ENCODE measurements around the gene CMIP.

Gene CMIP

GRCh38 chr16:81585785-81586184 is 141.2 kb downstream of the CMIP start:
- no peak for DNase-seq (ENCODE audit: low read depth in 2 of 2)

GRCh38 chr16:81586417-81586816 is 141.8 kb downstream of the CMIP start:
- DNase-seq (ENCODE audit: low read depth in 2 of 2) = no peak

DNA sequence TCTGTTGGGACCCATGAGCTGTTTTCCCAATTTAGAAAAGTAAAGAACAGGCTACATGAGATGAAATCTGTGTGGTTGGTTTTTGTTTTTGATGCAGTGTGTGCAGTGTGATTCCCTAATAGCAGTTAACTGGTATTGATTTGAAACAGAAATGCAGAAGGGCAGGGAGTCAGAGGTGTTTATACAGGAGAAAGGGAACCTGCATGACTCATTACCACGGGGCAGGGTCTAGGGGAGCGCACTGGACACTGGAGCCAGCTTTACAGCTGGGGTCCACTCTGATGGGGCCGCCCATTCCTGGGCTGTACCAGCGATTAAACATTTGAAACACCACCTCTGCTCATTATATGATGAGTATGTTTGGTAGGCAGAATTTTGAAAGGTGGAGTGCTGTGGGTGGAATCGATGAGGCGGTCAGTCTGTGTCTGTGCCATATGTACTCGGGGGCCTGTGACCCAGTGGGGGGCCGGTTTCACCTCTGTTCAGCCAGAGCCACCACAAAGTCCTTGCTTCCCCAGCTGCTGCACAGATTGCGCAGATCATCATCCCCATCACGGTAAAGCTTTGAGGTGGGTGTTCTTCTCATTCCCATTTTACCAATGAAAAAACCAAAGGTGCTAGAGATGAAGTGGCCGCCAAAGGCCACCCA is 142.5 kb downstream of the CMIP start:
- DNase-seq (ENCODE audit: low read depth in 2 of 2) = no peak

- no peak for DNase-seq (ENCODE audit: low read depth in 2 of 2)
Observed at GRCh38 chr16:81587626-81588160, 143.1 kb downstream of the CMIP start.

DNA sequence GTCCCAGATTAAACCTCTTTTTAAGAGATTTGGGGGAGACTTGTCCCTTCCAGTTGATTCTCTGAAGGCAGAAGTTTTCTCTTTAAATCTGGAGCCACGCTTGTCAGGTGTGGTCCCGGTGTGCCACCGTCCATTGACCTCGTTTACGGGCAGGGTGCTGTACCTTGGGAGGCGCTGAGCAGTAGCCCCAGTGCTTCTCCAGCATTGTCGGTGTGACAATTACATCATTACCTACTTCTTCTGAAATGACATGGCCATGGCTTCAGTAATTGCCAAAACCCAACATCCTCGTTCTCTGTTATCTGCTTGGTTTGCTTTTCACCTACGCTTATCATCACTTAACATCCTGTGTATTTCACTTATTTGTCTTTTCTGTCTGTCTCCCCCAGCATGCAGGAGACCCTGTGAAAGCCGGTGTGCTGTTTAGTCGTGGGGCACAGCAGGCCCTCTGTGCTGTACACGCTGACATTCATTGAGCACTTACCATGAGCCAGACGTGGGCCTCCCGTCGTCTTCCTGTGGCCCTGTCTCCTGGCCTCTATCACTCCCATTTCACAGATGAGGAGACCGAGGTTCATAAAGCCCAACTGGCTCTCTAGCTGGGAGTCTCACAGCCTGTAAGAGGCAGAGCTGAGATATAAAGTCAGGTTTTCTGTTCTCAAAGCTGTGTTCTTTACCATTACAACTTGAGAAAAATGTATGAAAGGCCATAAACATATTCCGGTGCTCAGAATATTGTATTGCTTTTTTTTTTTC is 143.9 kb downstream of the CMIP start:
- DNase-seq (ENCODE audit: low read depth in 2 of 2) = no peak

DNA sequence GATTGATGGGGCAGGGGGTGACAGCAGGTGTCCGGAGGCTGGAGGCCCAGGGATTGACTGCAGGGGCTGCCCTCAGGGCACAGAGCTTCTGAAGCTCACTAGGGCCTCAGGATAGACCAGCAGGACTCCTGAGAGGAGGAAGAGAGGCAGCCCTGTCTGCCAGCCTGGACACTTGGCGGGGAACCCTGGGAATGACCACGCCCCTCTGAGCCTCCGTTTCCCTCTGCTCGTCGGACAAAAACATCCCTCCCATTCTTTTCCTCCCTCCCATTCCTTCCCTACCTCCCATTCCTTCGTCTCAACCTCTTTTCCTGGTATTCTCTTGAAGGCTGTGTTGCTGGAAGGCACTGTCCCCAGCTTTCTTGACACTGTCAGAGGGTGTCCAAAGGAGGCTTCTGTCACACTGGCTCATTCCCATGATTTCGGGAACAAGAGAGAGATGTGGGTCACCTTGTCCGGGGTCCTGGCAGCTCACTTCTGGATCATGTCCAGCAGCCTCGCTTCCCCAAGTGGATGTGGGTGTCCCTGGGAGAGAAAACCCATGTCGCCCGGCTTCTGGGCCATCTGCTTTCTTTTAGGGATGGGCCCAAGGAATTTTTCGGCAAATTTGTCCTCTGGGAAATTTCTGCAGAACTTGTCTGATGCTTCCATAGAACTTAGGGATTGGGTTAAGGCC is 145.5 kb downstream of the CMIP start:
- no peak for DNase-seq (ENCODE audit: low read depth in 2 of 2)

GRCh38 chr16:81590714-81591544 is 146.3 kb downstream of the CMIP start:
- DNase-seq (ENCODE audit: low read depth in 2 of 2) = no peak

DNA sequence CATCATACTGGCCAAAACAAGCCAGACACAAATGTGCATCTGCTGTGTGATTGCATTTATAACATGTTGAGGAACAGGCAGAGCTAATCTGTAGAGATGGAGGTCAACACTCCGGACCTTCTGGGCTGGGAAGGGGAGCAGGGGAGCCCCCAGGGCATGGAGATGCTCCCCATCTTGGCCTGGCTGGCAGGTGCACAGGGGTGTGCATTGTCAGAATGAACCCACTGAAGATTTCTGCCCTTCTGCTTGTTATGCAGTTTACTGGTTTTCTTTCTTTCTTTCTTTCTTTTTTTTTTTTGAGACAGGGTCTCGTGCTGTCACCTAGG is 146.9 kb downstream of the CMIP start:
- DNase-seq (ENCODE audit: low read depth in 2 of 2) = no peak

GRCh38 chr16:81592353-81592866 is 147.8 kb downstream of the CMIP start:
- DNase-seq (ENCODE audit: low read depth in 2 of 2) = no peak

DNA sequence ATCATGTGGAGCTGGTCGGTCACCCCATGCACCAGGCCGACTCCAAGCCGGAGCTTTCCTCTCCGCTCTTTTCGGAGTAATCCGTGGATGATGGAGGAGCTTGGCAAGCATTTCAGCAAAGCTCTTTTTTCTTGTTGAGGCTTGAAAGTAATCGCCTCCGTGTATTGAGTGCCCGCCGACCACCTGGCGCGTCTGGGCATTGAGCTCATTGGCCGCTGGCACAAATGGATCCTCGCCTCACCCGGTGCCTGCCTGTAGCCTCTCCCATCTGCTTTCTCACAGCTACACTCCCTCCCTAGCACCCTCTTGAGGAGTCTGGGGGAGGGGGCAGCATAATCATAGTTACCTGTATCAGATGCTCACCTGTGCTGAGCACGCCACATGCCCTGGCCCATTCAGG is 148.9 kb downstream of the CMIP start:
- DNase-seq (ENCODE audit: low read depth in 2 of 2) = no peak

GRCh38 chr16:81595629-81596292 is 151.2 kb downstream of the CMIP start:
- DNase-seq (ENCODE audit: low read depth in 2 of 2) = no peak

- DNase-seq (ENCODE audit: low read depth in 2 of 2) = no peak
Observed at GRCh38 chr16:81597079-81597658, 152.6 kb downstream of the CMIP start.

- DNase-seq (ENCODE audit: low read depth in 2 of 2) = no peak
Observed at GRCh38 chr16:81598083-81598482, 153.5 kb downstream of the CMIP start.

DNA sequence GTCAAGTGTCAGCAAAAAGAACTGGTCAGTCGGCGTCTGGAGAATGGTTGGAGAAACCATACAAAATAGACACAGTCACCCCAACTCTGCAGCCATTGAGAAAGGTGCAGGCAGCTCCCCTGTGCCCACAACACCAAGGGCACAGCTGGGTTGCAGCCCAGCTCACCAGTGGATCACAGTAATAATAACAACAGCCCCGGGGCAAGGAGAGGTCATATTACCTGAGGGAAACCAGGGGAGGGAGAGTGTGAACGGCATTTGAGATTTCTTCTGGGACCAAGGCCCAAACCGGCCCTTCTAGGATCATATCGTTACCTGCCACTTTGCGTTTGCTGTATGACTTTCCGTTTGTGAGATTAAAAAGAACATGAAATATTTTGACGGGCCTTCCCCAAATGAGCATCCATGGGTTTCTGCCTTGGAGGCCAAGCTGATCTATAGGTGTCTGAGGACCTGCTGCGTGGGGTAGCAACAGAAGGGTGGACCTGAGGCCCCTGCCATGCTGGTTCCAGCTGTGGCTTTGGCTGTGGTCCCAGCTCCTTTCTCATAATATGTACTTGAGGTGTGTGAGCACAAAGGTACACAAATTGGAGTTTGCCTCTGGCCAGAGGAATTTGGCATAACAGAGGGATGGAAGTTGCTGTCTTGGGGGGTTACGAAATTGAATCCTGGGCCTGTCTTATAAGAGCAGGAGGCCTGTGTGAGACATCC is 154.6 kb downstream of the CMIP start:
- no peak for DNase-seq (ENCODE audit: low read depth in 2 of 2)

DNA sequence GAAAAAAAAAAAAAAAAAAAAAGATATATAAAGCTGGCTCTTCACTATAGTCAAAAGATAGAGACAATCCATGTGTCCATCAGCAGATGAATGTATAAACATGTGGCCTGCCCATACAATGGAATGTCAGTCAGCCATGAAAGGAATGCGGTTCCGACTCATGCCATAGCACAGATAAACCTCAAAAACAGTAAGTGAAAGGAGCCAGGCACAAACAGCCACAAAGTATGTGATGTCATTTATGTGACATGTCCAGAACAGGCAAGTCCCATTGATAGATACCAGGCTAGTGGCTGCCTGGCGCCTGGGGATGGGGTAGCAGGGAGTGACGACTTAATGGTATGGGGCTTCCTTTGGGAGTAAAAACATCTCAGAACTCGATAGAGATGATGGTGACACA is 155.7 kb downstream of the CMIP start:
- DNase-seq (ENCODE audit: low read depth in 2 of 2) = peak; percentile 58 to 66

- no peak for DNase-seq (ENCODE audit: low read depth in 2 of 2)
Observed at GRCh38 chr16:81601008-81601428, 156.4 kb downstream of the CMIP start.

DNA sequence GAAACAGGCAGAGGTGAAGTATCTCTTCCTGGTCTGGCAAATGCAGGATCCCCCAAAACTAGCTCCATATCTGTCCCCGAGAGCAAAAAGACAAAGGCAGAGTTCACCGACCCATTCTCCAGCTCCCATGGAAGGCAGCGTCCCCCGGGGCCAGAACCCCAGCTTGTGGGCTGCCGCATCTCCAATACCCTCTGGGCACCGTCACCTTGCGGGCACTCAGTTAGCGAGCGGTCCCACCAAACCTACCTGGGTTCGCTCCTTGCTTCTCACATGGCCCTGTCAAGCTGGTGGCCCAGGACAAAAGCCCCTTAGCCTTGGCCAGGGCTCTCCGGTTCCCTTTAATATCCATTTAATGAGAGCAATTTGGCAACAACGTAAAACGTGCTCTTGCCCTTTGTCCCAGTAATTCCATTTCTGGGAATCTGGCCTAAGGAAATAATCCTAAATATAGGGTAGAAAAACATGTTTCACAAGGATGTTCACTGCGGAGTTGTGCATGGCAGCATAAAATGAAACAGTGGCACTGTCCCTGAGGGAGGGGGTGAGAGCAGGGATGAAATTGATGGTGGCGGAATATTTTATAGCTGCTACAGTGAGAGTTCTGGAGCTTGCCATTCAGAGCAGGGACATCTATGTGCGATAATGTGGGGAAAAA is 157.1 kb downstream of the CMIP start:
- DNase-seq (ENCODE audit: low read depth in 2 of 2) = no peak

- no peak for DNase-seq (ENCODE audit: low read depth in 2 of 2)
Observed at GRCh38 chr16:81602256-81602776, 157.7 kb downstream of the CMIP start.

- no peak for DNase-seq (ENCODE audit: low read depth in 2 of 2)
Observed at GRCh38 chr16:81602792-81603191, 158.2 kb downstream of the CMIP start.
